ENCODE measurements around the gene SCAMP3.

The SCAMP3 gene

GRCh38 chr1:155301342-155301841, 39.2 kb upstream of the SCAMP3 start, which contains the start of gene PKLR:
Gene PKLR, minus strand, starts transcription at chr1:155301438. Its CDS starts 43 bp downstream, at chr1:155301395.
- FAIRE-seq (no peak), DNase-seq (ENCODE audit: insufficient read length, low spot score) (no peak)
- no peak for TF ChIP-seq CTCF (IDR thresholded peaks at IDR 0.05; ENCODE audit: insufficient read depth, missing control alignments)

- no peak for TF ChIP-seq CTCF (IDR thresholded peaks at IDR 0.05; ENCODE audit: insufficient read depth, missing control alignments)
- DNase-seq (ENCODE audit: insufficient read length, low spot score) (no peak), FAIRE-seq (no peak)
Measured at GRCh38 chr1:155300553-155301329, 38.6 kb upstream of the SCAMP3 start.

- TF ChIP-seq CTCF (IDR thresholded peaks at IDR 0.05; ENCODE audit: insufficient read depth, missing control alignments) = no peak
- FAIRE-seq = no peak
- no peak for DNase-seq (ENCODE audit: insufficient read length, low spot score)
Measured at GRCh38 chr1:155300024-155300423, 37.9 kb upstream of the SCAMP3 start.

GRCh38 chr1:155297384-155297783, 35.2 kb upstream of the SCAMP3 start:
- FAIRE-seq (no peak), DNase-seq (ENCODE audit: insufficient read length, low spot score) (no peak)
- TF ChIP-seq CTCF (IDR thresholded peaks at IDR 0.05; ENCODE audit: insufficient read depth, missing control alignments) = no peak

GRCh38 chr1:155296661-155297060, 34.5 kb upstream of the SCAMP3 start:
- no peak for TF ChIP-seq CTCF (IDR thresholded peaks at IDR 0.05; ENCODE audit: insufficient read depth, missing control alignments)
- DNase-seq (ENCODE audit: insufficient read length, low spot score) (no peak), FAIRE-seq (no peak)

GRCh38 chr1:155295942-155296267, 33.7 kb upstream of the SCAMP3 start:
- FAIRE-seq (no peak), DNase-seq (ENCODE audit: insufficient read length, low spot score) (no peak)
- no peak for TF ChIP-seq CTCF (IDR thresholded peaks at IDR 0.05; ENCODE audit: insufficient read depth, missing control alignments)

Data from D721Med (cell line).